Measurements from ENCODE around the gene INPP5A. TPM values are rescaled to one million over a fixed set of nuclear protein-coding genes. Genes with fewer than 3 reads are reported as not detected.
"Not testable (repeated sequence)": the region's sequence is repeated elsewhere in the genome, so short reads cannot be mapped to it uniquely, and the experiment has no call there.

Gene INPP5A
- total RNA-seq, 1 donor from 2014 or later, result 20.9 TPM

DNA sequence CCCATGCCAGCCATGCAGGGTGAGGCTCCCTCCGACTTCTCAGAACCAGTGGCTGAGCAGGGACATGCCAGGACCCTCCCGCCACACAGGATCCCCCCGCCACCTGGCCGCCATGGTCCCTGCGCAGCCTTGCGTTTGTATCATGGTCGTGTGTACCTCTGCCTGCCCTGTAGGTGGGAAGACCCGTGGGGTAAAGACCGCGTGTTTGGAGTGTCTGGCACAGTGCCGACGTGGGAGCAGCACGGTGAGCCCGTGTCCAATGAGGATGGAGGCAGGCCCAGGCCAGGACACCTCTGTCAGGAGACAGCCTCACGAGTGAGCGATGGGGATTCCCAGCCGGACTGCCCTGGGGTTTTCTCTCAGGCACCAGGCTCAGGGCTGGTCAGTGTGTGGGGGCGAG, 216.5 kb downstream of the INPP5A start:
- DNase-seq (ENCODE audit: low read depth in 2 of 2), result no peak

DNA sequence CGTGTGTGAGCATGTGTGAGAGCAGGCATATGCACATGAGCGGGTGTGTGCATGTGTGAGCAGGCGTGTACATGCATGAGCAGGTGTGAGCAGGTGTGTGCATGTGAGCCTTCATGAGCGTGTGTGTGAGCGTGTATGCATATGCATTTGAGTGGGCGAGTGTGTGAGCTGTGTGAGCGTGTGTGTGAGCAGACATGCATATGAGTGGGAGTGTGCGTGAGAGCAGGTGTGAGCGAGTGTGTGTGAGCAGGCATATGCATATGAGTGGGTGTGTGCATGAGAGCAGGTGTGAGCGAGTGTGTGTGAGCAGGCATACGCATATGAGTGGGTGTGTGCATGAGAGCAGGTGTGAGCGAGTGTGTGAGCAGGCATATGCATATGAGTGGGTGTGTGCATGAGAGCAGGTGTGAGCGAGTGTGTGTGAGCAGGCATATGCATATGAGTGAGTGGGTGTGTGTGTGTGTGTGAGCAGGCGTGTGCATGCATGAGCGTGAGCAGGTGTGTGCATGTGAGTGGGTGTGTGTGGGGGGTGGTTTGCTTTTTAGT, 217.7 kb downstream of the INPP5A start:
- DNase-seq (ENCODE audit: low read depth in 2 of 2), result no peak

DNA sequence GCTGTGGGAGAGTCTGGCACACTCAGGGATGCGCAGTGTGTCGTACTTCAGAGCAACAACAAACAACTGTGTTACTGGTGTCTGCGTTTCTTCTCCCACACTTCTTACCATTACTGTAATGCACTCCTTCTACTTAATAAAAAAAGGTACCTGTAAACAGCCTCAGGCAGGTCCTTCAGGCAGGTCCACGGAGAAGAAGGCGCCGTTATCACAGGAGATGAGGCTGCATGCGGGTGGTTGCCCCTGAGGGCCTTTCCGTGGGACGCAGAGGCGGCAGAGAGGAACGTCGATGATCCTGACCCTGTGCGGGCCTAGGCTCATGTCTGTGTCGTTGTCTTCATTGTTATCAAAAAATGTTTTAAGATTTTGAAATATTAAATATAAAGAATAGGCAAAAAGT, 219.0 kb downstream of the INPP5A start:
- DNase-seq (ENCODE audit: low read depth in 2 of 2), result no peak

DNA sequence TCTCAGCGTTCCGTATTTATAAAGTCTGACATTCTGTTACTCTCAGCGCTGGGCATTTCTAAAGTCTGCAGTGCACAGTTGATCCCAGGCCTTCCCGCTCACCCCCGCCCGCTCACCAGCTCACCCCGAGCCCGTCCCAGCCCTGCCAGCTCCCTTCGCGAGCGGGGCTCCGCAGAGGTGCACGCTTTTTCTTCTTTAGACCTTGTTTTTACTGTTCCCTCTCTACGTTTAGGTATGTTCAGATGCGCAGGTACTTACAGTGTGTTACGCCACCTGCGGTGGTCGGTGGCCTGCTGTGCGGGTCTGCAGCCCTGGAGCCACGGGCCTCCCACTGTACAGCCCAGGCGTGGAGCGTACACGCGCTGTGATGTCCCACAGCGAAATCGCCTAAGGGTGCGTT, 219.6 kb downstream of the INPP5A start:
- DNase-seq (ENCODE audit: low read depth in 2 of 2), result no peak

DNA sequence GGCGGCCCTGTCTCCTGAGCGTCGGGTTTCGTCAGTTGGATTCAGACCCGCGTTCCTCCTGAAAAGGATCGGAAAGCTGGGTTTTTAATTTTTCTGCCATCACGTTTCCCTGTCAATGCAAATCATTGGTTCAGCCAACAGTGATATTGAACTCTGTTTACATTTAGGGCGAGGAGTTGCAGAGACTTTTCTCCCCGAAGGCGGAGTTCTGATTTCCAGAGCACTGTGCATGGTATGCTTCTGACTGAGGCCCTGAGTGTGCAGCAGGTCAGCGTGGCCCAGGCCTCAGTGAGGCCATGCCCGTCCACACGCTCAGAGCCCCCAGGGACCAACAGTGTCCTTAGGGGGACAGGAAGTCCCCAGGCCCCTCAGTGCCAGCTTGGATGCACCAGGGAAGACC, 221.3 kb downstream of the INPP5A start:
- no peak for DNase-seq (ENCODE audit: low read depth in 2 of 2)

DNA sequence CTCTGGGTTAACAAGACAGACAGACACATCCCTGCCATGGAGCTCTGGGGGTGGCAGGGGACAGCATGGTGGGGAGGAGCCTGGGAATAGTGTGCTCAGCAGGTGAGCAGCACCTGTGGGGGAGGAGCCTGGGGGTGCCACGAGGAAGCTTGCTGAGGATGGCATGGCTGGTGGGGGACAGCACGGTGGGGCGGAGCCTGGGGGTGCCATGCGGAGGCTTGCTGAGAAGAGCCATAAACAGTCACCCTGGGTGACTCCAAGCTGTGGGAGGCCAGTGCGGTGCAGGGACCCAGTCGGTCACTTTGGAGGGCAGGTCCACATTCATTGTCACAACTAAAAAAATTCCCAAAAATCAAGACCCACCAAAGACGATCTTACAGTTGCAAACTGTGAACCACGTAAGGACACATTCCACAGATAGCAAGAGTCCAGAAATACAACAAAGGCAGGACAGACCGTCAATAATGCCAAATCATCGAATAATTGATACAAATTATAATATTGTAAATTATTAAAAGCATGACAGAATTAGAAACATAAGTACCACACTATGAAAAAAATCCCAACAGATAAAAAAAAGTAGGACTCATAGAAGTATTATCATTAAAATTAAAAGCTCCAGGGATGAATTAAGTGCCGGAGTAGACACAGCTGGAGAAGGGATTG, 223.9 kb downstream of the INPP5A start:
- DNase-seq (ENCODE audit: low read depth in 2 of 2), result no peak

DNA sequence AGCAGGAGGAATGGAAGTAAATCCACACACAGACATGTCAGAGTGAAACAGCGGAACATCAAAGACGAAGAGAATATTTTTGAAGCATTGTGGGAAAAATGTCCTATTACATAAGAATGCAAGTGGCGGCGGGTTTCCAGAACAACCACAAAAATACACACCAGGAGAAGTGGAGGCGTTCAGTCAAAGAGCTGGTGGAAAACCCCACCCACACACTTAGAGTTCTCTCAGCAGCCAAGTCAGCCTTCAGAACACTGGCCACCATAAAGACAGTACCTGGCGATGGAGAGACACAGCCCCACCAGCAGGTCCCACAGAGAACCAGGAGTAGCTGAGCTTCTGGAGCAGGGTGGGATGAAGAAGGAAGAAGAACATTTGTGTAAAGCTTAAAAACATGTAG, 224.7 kb downstream of the INPP5A start:
- DNase-seq (ENCODE audit: low read depth in 2 of 2), result no peak

DNA sequence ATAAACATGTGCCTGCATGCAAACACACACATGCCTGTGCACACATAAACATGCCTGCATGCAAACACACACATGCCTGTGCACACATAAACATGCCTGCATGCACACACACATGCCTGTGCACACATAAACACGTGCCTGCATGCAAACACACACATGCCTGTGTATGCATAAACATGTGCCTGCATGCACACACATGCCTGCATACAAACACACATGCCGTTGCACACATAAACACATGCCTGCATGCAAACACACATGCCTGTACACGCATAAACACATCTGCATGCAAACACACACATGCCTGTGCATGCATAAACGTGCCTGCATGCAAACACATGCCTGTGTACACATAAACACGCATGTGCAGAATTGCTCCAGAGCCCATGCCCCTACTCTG, 226.0 kb downstream of the INPP5A start:
- DNase-seq (ENCODE audit: low read depth in 2 of 2), result no peak

DNA sequence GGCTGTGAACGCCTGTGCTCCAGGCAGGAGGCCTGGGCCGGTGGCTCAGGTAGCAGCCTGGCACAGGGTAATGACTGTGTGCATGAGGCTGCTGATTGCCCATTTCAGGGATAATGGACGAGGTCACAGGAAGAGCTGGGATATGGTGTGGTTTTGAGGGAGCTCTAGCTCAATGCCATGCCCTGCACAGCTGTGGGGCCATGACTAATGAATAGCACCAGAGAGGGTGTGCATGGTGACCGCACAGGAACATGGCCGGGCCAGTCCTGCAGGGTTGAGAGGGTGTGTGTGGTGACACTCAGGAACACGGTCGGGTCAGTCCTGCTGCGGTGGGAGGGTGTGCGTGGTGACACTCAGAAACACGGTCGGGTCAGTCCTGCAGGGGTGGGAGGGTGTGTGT, 226.5 kb downstream of the INPP5A start:
- DNase-seq (ENCODE audit: low read depth in 2 of 2), result no peak

DNA sequence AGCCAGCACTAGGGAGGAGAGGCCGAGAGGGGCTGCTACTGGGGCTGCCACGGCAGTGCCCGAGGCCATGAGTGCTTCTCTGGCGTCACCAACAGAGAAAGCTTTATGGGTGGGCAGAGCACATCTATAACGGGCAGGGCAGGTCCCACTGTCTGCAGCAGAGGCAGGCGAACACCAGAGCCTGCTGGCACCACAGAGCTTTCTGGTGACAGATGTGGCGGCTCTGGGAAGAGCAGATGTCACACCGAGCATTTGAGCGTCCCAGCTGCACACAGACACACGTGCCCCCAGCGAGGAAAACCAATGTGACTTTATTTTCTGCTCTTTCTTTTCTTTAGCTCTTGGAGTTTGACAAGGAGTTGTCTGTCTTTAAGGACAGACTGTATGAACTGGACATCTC, 227.8 kb downstream of the INPP5A start:
- DNase-seq (ENCODE audit: low read depth in 2 of 2), result no peak

DNA sequence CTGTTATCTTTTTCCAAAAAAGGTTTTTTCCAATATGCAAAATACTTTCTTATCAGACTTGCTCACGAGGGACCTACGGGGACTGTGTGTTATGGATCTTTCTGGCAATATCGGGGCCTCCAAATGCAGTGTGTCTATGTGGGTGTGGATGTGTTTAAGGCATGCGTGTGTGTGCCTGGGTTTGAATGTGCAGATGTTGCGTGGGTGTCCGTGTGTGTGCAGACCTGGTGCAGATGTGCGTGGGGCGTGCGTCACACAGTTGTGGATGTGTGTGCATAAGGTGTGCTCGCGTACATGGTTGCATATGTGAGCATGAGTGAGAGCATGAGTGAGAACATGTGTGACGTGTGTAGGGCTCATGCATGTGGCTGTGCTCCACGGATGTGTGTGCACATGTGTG, 228.7 kb downstream of the INPP5A start:
- DNase-seq (ENCODE audit: low read depth in 2 of 2), result no peak

DNA sequence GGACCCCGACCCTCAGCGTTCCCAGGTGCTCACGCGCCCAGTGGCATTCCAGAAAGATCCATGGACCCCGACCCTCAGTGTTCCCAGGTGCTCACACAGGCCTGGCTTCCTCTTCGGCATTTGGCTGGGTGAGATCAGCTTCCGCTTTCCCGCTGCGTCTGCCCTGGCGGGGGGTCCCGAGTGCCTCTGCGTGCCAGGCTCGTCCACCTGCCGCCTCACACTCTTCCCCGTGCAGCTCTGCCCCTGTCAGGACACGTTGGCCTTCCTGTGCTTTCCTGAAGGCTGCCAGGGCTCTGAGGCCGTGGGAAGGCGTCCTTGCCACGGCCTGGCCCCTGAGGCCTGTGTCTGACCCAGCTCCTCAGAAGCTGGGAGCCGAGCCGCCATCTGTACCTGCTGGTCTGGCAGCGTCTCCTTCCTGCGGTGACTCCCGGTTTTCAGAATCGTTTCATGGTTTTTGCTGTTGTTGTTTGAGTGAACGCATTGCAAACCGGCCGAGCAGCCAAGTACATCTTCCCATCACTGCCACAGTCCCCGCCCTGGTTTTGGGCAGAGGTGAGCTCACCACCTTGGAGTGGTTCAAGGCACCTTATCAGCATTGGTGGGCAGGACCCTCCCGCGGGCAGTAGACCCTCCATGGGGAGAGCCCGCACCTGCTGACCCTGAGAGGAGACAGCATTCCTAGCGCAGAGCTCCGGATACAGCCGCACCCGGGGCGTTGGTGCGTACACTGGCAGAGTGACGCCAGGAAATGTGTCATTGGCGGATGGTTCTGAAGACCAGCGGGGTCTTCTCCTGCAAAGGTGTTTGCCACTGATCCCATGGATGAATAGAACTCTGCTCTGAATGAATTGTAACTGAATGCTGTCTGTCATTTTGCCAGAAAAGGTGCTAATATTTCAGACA, 231.0 kb downstream of the INPP5A start:
- no peak for DNase-seq (ENCODE audit: low read depth in 2 of 2)

DNA sequence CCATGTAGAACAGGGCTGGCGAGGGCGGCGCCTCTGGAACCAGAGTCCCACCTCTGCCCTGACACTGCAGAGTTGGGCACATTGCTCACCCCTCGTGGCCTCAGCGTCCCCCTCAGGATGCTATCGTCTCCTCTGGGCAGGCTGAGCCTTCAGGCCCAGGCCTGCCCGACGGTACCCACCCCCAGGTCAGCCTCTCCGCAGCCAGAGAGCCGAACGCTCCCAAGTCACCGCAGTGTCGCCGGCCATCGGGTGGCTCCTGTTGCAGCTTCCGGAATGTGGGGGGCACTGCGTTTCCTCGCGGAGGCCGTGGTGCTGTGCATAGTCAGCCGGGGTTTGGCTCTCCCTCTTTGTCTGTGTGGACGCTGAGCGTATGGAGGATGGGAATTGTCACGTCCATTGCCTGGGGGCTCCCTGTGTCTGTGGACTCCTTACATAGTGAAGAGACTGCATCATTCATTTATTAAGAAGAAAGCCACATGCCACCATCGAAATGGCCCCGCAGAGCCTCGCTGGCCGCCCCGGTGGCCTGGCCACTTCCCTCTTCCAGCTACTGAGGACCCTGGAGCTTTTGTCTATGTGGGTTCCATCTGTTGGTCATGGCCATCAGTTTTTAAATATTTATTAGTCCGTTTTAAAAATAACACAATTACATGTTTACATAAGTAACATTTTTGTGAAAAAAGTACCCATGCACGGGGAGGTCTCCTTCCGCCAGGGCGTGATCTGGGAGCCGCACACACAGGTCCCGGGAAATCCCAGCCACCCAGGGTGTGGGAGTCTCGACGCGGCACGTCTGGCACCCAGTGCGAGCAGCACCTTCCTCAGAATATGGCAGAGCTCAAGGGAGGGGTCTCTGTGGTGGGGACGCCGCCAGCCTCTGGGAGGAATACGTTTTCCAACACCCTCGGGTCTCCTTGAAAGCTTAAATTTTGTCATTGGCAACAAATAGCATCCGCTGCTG, 232.8 kb downstream of the INPP5A start:
- no peak for DNase-seq (ENCODE audit: low read depth in 2 of 2)

DNA sequence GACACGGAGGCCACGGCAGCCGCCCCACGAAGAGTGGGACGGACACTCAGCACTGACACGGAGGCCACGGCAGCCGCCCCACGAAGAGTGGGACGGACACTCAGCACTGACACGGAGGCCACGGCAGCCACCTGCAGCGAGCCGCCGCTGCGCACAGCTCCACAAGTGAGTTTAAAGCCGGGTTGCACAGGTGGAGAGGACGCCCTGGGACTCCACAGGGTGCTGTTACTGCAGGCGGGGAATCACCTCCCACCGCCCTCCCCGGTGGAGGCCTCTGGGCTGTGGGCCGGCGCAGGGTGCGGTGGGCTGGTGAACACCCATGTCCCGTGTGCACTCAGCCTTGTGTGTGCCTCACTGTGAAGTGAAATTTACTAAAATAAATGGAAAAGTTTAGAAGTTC, 235.2 kb downstream of the INPP5A start:
- DNase-seq (ENCODE audit: low read depth in 2 of 2), result not testable (repeated sequence)

DNA sequence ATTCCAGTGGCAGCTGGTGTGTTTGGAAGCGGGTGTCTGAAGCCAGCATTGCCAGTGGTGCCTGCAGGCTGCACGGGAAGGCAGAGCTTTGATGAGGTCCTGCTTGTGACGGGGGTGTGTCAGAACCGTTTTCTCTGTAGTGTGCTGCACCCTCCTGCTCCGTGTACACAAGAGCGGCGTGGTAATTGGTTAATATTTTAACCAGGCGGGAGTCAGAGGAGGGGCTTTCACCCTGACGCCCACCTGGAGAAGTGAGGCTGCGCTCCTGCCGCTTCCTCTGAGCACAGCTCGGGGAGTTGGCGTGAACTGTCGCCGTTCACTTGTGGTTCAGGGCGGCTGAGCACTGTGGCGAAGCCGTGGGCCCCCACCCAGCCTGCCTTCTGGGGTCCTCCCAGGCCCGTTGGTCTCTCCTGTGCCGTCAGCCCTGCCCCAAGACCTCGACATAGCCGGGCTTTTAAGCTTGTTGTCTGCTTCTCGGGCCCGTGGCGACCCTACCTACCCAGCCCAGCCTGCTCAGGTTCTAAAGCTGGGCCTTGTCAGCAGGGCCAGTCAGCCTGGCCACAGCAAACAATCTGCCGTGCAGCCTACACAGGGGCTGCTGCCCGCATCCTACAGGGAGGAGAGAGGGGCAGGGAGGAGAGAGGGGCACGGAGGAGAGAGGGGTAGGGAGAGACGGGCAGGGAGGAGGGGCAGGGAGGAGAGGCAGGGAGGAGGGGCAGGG, 236.8 kb downstream of the INPP5A start:
- no peak for DNase-seq (ENCODE audit: low read depth in 2 of 2)

DNA sequence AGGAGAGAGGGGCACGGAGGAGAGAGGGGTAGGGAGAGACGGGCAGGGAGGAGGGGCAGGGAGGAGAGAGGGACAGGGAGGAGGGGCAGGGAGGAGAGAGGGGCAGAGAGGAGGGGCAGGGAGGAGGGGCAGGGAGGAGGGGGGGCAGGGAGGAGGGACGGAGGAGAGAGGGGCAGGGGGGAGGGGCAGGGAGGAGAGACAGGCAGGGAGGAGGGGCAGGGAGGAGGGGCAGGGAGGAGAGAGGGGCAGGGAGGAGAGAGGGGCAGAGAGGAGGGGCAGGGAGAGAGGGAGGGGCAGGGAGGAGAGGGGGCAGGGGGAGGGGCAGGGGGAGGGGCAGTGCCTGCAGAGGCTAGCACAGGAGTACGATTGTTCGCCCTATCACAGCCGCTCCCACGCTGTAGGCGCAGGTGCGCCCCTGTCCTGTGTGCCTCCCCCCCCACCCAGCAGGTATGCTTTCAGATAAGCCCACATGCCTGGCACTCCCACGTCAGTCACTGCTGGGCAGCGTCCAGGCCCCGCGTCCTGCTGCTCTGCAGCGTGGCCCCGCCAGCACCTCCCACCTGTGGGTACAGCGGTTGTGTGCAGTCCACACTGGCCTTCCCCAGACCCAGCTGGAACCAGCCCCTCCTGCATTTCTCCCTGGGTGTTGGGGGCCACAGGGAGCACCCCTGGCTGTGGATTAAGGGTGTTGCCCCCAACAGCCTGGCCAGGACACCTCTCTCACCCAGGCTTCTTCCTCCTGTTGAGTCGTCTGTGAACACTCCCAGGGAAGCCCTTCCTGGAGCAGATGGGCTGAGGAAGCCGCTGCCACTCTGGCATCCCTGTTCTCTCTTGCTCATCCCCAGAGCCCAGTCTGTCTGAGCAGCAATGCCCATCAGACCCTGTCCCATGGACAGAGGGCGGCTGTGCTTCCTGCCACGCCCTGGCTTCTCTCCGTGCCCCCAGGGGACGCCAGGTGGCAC, 237.6 kb downstream of the INPP5A start:
- no peak for DNase-seq (ENCODE audit: low read depth in 2 of 2)

DNA sequence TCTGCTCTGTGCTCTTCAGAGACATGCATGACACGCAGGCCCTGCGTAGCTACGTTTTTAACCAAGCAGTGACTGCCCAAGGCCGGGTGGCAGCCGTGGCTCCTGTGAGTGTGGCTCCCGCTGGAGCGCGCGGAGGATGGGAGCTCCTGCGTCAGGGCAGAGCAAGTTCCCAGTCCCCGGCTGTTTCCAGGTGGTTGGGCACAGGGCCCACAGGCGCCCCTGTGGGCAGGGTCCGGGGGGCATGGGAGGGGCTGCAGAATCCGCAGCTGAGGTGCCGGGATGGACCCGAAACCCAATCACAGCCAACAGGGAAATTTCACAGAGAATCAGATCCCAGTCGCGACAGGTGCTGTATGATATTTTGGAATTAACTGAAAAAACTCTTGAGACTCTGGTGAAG, 238.6 kb downstream of the INPP5A start:
- DNase-seq (ENCODE audit: low read depth in 2 of 2), result no peak

DNA sequence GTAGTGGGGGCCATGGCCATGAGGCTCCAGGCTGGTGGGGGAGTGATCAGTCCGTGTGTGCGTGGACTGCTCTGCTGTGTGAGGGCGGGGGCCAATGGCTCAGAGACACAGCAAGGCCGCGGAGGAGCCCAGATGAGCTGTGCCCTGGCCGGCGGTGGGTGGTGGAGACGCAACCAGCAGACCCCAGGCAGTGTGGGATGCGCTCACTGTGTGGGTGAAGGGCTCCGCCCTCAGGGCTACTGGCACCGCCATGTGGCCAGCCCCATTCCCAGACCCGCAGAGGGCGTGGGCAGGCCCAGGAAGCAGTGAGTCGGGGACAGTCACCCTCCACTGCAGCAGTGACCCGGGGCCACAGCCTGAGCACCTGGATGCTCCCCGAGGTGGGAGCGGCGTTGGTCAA, 239.2 kb downstream of the INPP5A start:
- no peak for DNase-seq (ENCODE audit: low read depth in 2 of 2)

DNA sequence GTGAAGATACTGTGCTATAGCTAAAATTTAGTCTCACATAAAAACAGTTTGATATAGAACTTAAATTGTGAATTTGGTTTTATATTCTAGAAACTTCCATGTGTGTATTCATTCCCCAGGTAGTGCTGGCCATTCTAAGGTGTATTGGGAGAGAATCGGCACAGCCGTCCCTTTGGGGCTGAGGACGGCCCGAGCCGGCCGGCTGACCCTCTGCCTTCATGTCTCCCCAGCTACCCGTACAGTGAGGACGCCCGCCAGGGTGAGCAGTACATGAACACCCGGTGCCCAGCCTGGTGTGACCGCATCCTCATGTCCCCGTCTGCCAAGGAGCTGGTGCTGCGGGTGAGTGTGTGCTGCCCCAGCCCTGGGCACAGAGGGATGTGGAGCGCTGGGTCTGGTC, 239.9 kb downstream of the INPP5A start:
- no peak for DNase-seq (ENCODE audit: low read depth in 2 of 2)
